AG04450 (cell line): ENCODE measurements around the gene AFF1. TPM values are rescaled to one million over a fixed set of nuclear protein-coding genes. Genes with fewer than 3 reads are reported as not detected.

Experiments
- CTCF ChIA-PET: fragments of 300-600, 350-600 bp; formaldehyde crosslinking; extraction: SDS; loops from one replicate; lab custom pipeline; 2022; ENCODE audit warnings: antibody characterized with exemption, inconsistent platforms; lab: Charles Lee
- POLR2A ChIA-PET: fragments of 350-600 bp; formaldehyde crosslinking; extraction: SDS; loops from one replicate; lab custom pipeline; 2021; ENCODE audit warnings: antibody characterized with exemption, inconsistent platforms; lab: Yijun Ruan, JAX
- DNase-seq: peaks from one replicate; pipeline ENCODE4 v3.0.0-alpha.2; 2011; ENCODE audit warnings: low read depth, low spot score
- H3K27ac ChIP-seq: one replicate; pipeline ENCODE4 v1.5.1; 2012; ENCODE audit warnings: low read depth, low read length, control low read depth
- H3K27me3 ChIP-seq: one replicate; pipeline ENCODE4 v1.6.0; 2012; ENCODE audit warnings: low read length; ENCODE audit not compliant: control insufficient read depth, insufficient read depth
- H3K4me3 ChIP-seq: 2 replicates; pipeline ENCODE4 v1.5.1; 2011; ENCODE audit warnings: mild to moderate bottlenecking, low read depth, low read length, control low read depth
- H3K9me3 ChIP-seq: 2 replicates; pipeline ENCODE4 v1.5.1; 2012; ENCODE audit warnings: low read length; ENCODE audit not compliant: control insufficient read depth, insufficient read depth
- polyA plus RNA-seq: library from polyadenylated mRNA; depleted of rRNA; stranded (reverse); fragments of >200 nt; gene quantifications from 2 replicates; pipeline ENCODE4 v1.2.3, GENCODE V29; 2011
- TF ChIP-seq, protein P1 (sequence below): IDR thresholded peaks from 2 replicates; pipeline ENCODE4 v1.5.1; 2011; ENCODE audit warnings: low read depth, low read length, control low read depth, inconsistent platforms

Gene AFF1
- polyA plus RNA-seq, 1 experiment: 17.2 TPM

DNA sequence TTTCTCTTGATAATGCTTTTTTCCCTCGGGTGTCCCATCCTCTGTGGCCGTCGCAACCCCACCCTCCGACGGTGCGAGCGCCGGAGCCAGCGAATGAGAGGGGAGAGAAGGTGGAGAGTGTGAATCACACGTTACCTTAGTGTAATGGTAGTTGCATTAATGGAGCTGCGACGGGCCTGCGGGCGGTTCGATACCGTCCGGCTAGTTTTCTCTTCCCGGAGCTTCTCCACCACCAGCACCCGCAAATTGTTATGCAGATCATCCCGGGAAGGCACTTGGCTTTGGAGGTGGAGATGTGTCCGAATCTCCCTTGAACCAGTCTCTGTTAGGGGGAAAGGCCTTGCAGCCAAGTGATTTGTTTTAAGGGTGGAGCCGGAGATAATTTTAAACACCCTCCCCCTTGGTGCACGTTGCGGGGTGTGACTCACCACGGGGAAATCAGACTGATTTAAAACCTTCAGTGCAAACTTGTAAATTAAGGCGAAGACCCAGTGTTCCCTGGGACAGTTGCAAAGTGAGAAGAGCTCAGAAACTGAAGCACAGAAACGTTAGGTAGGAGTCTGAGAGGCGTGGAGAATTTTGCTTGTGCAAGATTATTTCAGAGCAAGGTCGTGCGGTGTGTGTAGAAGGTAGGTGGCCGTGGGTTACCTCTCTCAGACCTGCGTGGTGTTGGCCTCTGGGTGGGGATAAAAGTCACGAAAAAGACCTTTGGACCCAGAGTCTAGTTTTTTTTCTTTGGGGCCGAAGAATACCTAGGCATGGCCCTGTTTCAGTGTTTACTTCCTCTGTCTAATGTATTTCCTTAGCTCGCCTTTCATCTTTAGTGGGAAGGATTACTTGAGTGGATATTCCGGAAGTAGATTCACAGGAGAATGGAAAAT lies 1.3 kb downstream of the AFF1 start:
- ChIA-PET CTCF (interaction anchor here (0.6 to 5.1 kb wide), 7 partner anchors 10 to 214 kb away, joined by 3 to 33 read pairs (median 5); no protein-coding TSS in a partner anchor), POLR2A (interaction anchor here (0.5 to 2.5 kb wide), 12 partner anchors 9 to 184 kb away, joined by 3 to 40 read pairs (median 5); no protein-coding TSS in a partner anchor)
- Histone ChIP-seq H3K4me3 (peak overlapping the region; percentile 86), H3K9me3 (no peaks in the 10 kb centered on the region; the same call in 1 of the 2 replicates), H3K27ac (peak overlapping the region; percentile 77), H3K27me3 (no peaks in the 10 kb centered on the region)
- TF ChIP-seq, protein P1, sequence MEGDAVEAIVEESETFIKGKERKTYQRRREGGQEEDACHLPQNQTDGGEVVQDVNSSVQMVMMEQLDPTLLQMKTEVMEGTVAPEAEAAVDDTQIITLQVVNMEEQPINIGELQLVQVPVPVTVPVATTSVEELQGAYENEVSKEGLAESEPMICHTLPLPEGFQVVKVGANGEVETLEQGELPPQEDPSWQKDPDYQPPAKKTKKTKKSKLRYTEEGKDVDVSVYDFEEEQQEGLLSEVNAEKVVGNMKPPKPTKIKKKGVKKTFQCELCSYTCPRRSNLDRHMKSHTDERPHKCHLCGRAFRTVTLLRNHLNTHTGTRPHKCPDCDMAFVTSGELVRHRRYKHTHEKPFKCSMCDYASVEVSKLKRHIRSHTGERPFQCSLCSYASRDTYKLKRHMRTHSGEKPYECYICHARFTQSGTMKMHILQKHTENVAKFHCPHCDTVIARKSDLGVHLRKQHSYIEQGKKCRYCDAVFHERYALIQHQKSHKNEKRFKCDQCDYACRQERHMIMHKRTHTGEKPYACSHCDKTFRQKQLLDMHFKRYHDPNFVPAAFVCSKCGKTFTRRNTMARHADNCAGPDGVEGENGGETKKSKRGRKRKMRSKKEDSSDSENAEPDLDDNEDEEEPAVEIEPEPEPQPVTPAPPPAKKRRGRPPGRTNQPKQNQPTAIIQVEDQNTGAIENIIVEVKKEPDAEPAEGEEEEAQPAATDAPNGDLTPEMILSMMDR: no peak
- no peak for DNase-seq

DNA sequence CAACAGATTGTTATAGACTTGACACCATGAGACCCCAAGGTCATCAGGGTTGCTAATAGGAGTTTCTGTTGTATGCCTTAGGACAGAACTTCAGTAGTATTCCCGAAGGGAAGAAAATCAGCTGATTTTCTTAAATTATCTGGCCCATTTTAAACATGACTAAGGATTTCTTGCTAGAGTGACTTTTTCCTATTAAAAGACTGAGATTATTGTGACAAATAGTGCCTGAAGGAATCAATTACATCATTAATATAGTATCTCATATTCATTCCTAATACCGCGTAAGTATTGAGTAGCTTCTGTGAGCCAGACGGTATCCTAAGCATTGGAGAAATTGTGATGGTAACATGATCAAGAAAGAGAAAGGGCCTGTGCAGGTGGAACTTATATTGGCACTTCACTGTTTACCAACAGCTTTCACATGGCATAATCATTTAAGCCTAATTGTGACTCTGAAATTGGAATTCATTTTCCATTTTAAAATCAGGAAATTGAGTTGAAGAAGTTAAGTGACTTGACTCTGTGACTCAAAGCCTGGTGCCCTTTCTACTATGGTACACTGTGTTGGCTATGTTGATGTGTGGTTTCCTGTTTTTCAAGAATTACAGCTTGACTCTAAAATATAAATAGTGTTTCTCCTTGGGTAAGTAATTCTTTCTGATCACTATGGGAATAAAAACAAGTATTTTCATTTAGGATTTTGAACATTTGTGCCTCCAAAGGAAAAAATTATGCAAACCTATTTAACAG lies 4.1 kb downstream of the AFF1 start:
- no peaks in the 10 kb centered on the region for H3K27me3 ChIP-seq
- TF ChIP-seq, protein P1: no peak
- H3K27ac ChIP-seq: no peak overlapping the region
- DNase-seq: no peak
- no peak overlapping the region for H3K4me3 ChIP-seq
- CTCF ChIA-PET: interaction anchor here (0.5 to 1.9 kb wide), 7 partner anchors 12 to 444 kb away, joined by 3 to 7 read pairs (median 4); no protein-coding TSS in a partner anchor
- POLR2A ChIA-PET: interaction anchor here (1.3 to 2.1 kb wide), 2 partner anchors 11 to 68 kb away, joined by 3 to 6 read pairs; no protein-coding TSS in a partner anchor
- H3K9me3 ChIP-seq: no peaks in the 10 kb centered on the region; the same call in 1 of the 2 replicates

DNA sequence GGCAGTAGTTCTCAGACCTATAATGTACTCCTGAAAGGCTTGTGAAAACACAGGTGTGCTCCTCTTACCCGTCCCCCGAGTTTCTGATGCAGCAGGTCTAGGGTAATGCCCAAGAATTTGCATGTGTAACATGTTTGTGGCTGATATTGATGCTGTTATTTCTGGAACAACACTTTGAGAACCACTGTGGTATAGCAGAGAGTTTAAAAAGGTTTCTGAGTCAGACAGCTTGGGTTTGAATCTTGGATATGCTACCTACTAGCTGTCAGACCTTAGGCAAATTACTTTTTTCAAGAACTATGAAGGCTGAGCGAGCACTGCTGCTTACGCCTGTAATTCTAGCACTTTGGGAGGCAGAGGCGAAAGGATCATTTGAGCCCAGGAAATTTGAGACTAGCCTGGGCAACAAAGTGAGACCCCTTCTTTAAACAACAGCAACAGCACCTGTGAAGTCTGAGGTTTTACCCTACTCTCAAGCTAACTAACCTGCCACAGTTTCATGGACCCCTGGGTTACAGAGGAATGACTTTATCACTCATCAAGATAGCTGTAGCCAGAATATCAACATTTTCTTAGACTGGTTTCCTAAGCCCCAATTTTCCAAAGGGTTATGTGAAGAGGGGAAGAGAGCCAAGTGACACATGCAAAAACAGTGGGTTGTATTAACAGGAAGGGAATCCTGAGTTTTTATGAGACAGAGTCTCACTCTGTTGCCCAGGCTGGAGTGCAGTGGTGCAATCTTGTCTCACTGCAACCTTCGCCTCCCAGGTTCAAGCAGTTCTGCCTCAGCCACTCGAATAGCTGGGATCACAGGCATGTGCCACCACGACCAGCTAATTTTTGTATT lies 5.1 kb downstream of the AFF1 start:
- no peaks in the 10 kb centered on the region; the same call in 1 of the 2 replicates for H3K9me3 ChIP-seq
- POLR2A ChIA-PET: interaction anchor here (1.3 kb wide), 1 partner anchor 66 kb away, joined by 3 read pairs; no protein-coding TSS in a partner anchor
- H3K27ac ChIP-seq: no peak overlapping the region
- H3K27me3 ChIP-seq: no peaks in the 10 kb centered on the region
- H3K4me3 ChIP-seq: no peak overlapping the region
- DNase-seq: no peak
- TF ChIP-seq, protein P1: no peak
- CTCF ChIA-PET: interaction anchor here (0.6 to 1.9 kb wide), 4 partner anchors 13 to 441 kb away, joined by 3 to 7 read pairs (median 4); no protein-coding TSS in a partner anchor

DNA sequence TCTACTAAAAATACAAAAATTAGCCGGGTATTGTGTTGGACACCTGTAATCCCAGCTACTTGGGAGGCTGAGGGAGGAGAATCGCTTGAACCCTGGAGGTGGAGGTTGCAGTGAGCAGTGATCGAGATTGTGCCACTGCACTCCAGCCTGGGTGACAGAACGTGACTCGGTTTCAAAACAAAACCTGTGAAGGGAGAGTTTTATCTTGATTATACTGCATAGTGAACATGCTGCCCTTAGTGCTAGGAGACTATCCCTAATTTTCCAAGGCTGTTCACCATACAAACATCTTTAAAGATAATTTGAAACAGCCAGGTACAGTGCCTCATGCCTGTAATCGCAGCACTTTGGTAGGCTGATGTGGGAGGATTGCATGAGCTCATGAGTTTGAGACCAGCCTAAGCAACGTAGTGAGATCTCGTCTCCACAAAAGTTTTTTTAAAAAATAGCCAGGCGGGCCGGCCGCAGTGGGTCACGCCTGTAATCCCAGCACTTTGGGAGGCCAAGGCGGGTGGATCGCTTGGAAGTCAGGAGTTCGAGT lies 6.2 kb downstream of the AFF1 start:
- TF ChIP-seq, protein P1: no peak
- no peaks in the 10 kb centered on the region for H3K27me3 ChIP-seq
- no peak overlapping the region for H3K4me3 ChIP-seq
- ChIA-PET POLR2A (interaction anchor here (1.3 kb wide), 1 partner anchor 65 kb away, joined by 3 read pairs; no protein-coding TSS in a partner anchor), CTCF (interaction anchor here (0.7 to 1.1 kb wide), 2 partner anchors 18 to 53 kb away, joined by 3 read pairs; no protein-coding TSS in a partner anchor)
- H3K9me3 ChIP-seq: no peaks in the 10 kb centered on the region
- no peak for DNase-seq
- no peak overlapping the region for H3K27ac ChIP-seq
